Measurements from ENCODE around the gene KIF5C.

The KIF5C gene

DNA sequence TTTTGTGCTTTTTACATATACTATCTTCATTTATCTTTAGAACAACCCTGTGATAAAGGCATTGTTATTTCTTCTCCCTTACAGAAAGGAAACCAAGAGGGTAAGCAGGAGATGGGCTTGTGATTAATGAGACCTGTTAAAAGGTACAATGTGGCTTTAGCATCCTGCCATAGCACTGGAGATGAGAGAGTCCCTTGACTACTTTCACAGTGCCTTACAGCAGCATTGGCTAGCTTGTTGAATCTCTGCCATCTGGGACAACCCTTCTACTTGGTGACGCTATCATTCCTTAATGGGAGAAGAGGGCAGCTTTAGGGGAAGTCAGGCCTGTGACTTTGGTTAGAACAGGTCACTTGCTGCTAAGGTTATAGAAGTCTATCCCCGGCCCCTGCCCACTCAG is 95.4 kb downstream of the KIF5C start:
- no peak for DNase-seq
- Histone ChIP-seq H3K27ac (ENCODE audit: low read length) (no peak overlapping the region), H3K9me3 (ENCODE audit: insufficient read depth, low read length, severe bottlenecking) (no peaks in the 10 kb centered on the region), H3K4me3 (ENCODE audit: low read depth in 1 of 2, low read length in 2 of 2) (no peak overlapping the region), H3K4me2 (ENCODE audit: insufficient read depth, low read length) (no peak overlapping the region), H4K20me1 (ENCODE audit: insufficient read depth, low read length) (no peaks in the 10 kb centered on the region), H3K36me3 (ENCODE audit: insufficient read depth, low read length) (no peaks in the 10 kb centered on the region), H2AFZ (ENCODE audit: low read depth, low read length) (no peak overlapping the region), H3K9ac (ENCODE audit: low read depth, low read length) (no peak overlapping the region), H3K27me3 (ENCODE audit: insufficient read depth, low read length, poor library complexity) (peaks cover 6% of the 10 kb centered on the region), H3K4me1 (ENCODE audit: insufficient read depth, low read length) (no peaks in the 10 kb centered on the region), H3K79me2 (ENCODE audit: insufficient read depth, low read length) (no peaks in the 10 kb centered on the region)
- TF ChIP-seq, protein P1, sequence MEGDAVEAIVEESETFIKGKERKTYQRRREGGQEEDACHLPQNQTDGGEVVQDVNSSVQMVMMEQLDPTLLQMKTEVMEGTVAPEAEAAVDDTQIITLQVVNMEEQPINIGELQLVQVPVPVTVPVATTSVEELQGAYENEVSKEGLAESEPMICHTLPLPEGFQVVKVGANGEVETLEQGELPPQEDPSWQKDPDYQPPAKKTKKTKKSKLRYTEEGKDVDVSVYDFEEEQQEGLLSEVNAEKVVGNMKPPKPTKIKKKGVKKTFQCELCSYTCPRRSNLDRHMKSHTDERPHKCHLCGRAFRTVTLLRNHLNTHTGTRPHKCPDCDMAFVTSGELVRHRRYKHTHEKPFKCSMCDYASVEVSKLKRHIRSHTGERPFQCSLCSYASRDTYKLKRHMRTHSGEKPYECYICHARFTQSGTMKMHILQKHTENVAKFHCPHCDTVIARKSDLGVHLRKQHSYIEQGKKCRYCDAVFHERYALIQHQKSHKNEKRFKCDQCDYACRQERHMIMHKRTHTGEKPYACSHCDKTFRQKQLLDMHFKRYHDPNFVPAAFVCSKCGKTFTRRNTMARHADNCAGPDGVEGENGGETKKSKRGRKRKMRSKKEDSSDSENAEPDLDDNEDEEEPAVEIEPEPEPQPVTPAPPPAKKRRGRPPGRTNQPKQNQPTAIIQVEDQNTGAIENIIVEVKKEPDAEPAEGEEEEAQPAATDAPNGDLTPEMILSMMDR (IDR thresholded peaks at IDR 0.05; ENCODE audit: borderline replicate concordance, extremely low read depth, low read length, poor library complexity, severe bottlenecking) = no peak
- TF ChIP-seq EZH2 (IDR thresholded peaks at IDR 0.05; ENCODE audit: borderline replicate concordance, low read depth, low read length, severe bottlenecking) = no peak
- ATAC-seq (ENCODE audit: insufficient read depth, low read depth) = no peak

- H4K20me1 ChIP-seq (ENCODE audit: insufficient read depth, low read length) = no peaks in the 10 kb centered on the region
- no peak overlapping the region for H3K27ac ChIP-seq (ENCODE audit: low read length)
- H3K27me3 ChIP-seq (ENCODE audit: insufficient read depth, low read length, poor library complexity) = peaks cover 3% of the 10 kb centered on the region
- H3K36me3 ChIP-seq (ENCODE audit: insufficient read depth, low read length) = no peaks in the 10 kb centered on the region
- H3K4me1 ChIP-seq (ENCODE audit: insufficient read depth, low read length) = no peaks in the 10 kb centered on the region
- no peak overlapping the region for H2AFZ ChIP-seq (ENCODE audit: low read depth, low read length)
- DNase-seq (no peak), ATAC-seq (ENCODE audit: insufficient read depth, low read depth) (no peak)
- no peak overlapping the region for H3K4me3 ChIP-seq (ENCODE audit: low read depth in 1 of 2, low read length in 2 of 2)
- TF ChIP-seq EZH2 (IDR thresholded peaks at IDR 0.05; ENCODE audit: borderline replicate concordance, low read depth, low read length, severe bottlenecking) = no peak
- TF ChIP-seq, protein P1 (IDR thresholded peaks at IDR 0.05; ENCODE audit: borderline replicate concordance, extremely low read depth, low read length, poor library complexity, severe bottlenecking) = no peak
- no peaks in the 10 kb centered on the region for H3K9me3 ChIP-seq (ENCODE audit: insufficient read depth, low read length, severe bottlenecking)
- H3K4me2 ChIP-seq (ENCODE audit: insufficient read depth, low read length) = no peak overlapping the region; the same call in 1 of the 2 replicates
- no peak overlapping the region for H3K9ac ChIP-seq (ENCODE audit: low read depth, low read length)
- H3K79me2 ChIP-seq (ENCODE audit: insufficient read depth, low read length) = no peaks in the 10 kb centered on the region
These were observed 96.5 kb downstream of the KIF5C start for GRCh38 chr2:148971547-148971946.

- Histone ChIP-seq H3K9me3 (ENCODE audit: insufficient read depth, low read length, severe bottlenecking) (no peaks in the 10 kb centered on the region), H3K4me3 (ENCODE audit: low read depth in 1 of 2, low read length in 2 of 2) (no peak overlapping the region), H4K20me1 (ENCODE audit: insufficient read depth, low read length) (no peaks in the 10 kb centered on the region), H3K36me3 (ENCODE audit: insufficient read depth, low read length) (no peaks in the 10 kb centered on the region), H3K27ac (ENCODE audit: low read length) (no peak overlapping the region), H3K4me1 (ENCODE audit: insufficient read depth, low read length) (no peaks in the 10 kb centered on the region), H3K4me2 (ENCODE audit: insufficient read depth, low read length) (no peak overlapping the region), H3K27me3 (ENCODE audit: insufficient read depth, low read length, poor library complexity) (no peaks in the 10 kb centered on the region), H2AFZ (ENCODE audit: low read depth, low read length) (no peak overlapping the region), H3K9ac (ENCODE audit: low read depth, low read length) (no peak overlapping the region), H3K79me2 (ENCODE audit: insufficient read depth, low read length) (no peaks in the 10 kb centered on the region)
- TF ChIP-seq, protein P1 (IDR thresholded peaks at IDR 0.05; ENCODE audit: borderline replicate concordance, extremely low read depth, low read length, poor library complexity, severe bottlenecking) = no peak
- TF ChIP-seq EZH2 (IDR thresholded peaks at IDR 0.05; ENCODE audit: borderline replicate concordance, low read depth, low read length, severe bottlenecking) = no peak
- DNase-seq (no peak), ATAC-seq (ENCODE audit: insufficient read depth, low read depth) (no peak)
These were observed 99.1 kb downstream of the KIF5C start for GRCh38 chr2:148974095-148974494.
